ENCODE data around the gene TOM1L2.

Gene TOM1L2

DNA sequence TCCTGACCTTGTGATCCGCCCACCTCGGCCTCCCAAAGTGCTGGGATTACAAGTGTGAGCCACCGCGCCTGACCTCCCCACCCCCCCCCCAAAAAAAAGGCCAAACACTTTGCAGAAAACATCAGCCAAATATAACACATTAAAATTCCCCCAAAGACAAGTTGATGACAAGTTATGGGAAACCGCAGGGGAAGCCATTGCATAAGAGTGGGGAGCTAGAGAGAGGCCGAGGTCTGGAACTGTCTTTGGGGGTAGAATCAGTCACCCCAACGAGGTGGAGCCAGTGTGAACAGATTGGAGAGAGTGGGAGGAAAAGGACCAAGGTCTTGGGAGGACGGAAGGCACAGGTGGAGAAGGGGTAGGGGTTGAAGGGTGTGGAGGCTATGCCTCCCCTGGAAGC is 3.2 kb upstream of the TOM1L2 start:
- Mint-ChIP-seq H3K4me1 (ENCODE audit: low read depth in 2 of 2) (peaks cover 13 to 15% of the 10 kb centered on the region in 2 donors), H3K4me3 (no peak overlapping the region), H3K9me3 (no peaks in the 10 kb centered on the region), H3K27ac (no peak overlapping the region), H3K36me3 (ENCODE audit: insufficient read depth) (peaks cover 21% of the 10 kb centered on the region), H3K27me3 (no peaks in the 10 kb centered on the region)
- no peak for ATAC-seq (replicated peaks)
- no peak for DNase-seq

- Mint-ChIP-seq H3K9me3 (no peaks in the 10 kb centered on the region), H3K27me3 (no peaks in the 10 kb centered on the region), H3K36me3 (ENCODE audit: insufficient read depth) (peaks cover 25% of the 10 kb centered on the region), H3K27ac (peak overlapping the region; percentile 95 to 97), H3K4me3 (peak overlapping the region; percentile 87 to 89), H3K4me1 (ENCODE audit: low read depth in 2 of 2) (peaks cover 15 to 19% of the 10 kb centered on the region in 2 donors)
- DNase-seq = no peak
- no peak for ATAC-seq (replicated peaks)
Measured at GRCh38 chr17:17972952-17973254, 703 bp upstream of the TOM1L2 start.

DNA sequence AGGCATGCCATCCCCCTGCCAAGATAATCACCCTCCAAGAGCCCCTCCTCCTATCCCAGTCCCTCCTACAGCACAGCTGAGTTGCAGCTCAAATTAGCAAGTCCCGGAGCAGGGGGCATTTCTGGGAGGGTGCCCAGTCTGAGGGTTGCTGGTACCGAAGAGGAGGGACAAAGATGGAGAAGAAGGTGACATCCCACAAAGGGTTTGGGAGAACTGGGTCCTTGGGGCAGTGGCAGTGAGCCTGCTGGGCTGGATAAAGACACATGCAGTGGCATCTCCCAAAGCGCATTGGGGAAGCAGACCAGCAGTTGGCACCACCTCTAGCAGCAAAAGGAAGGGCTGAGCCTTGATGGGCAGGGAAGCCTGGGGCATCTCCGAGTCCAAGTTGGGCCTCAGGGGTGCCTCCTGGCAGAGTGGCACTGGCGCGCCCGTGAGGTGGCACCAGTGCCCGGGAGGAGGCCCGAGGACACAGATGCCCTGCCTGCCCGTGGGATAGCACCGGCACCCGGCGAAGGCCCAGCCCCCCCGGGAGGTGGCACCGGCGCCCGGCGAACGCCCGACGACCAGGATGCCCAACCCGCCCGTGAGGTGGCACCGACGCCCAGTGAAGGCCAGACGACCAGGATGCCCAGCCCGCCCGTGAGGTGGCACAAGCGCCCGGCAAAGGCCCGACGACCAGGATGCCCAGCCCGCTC is 622 bp downstream of the TOM1L2 start:
- H3K9me3 Mint-ChIP-seq = no peaks in the 10 kb centered on the region
- DNase-seq = no peak

DNA sequence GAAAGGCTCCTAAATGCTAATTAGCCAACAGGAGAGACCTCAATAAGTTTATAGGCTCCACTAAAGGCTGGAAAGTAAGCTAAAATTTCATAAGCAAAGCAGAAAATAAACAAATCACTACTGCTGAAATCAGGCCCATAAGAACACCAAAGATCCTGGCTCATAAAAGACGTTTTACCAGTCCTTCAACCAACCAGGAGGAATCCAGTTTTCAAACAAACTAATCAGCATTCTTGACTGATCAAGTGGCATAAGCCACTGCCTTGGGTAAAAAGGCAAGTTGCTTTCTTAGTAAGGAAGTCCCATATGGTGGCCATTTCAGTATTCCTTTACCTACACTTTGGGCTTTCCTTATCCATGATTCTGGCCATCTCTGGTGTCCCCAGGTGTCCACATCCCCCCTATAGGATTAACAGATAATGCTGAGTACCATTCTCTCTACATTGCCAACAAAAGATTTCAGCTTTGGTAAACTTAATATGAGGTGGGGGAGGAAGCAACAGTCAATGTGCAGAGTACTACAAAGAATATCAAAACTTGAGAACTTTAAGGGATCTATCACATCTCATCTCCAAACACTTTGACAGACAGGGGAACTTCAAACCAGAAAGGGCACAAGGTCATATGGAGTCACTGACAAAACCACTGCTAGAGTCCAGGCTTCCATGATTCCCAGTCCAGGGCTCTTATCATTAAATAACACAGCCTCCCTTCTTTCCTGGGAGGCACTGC is 1.3 kb downstream of the TOM1L2 start:
- DNase-seq = no peak
- H3K9me3 Mint-ChIP-seq = no peaks in the 10 kb centered on the region
- ATAC-seq (replicated peaks) = no peak
- H3K27me3 Mint-ChIP-seq = no peaks in the 10 kb centered on the region
- peaks cover 25% of the 10 kb centered on the region for H3K36me3 Mint-ChIP-seq (ENCODE audit: insufficient read depth)
- peaks cover 15 to 31% of the 10 kb centered on the region in 2 donors for H3K4me1 Mint-ChIP-seq (ENCODE audit: low read depth in 2 of 2)
- H3K4me3 Mint-ChIP-seq = peak overlapping the region; percentile 78 to 86
- H3K27ac Mint-ChIP-seq = peak overlapping the region; percentile 80 to 93

More for the DNA sequence above, 622 bp downstream of the TOM1L2 start:
- H3K36me3 Mint-ChIP-seq (ENCODE audit: insufficient read depth) = peaks cover 25% of the 10 kb centered on the region
- ATAC-seq (replicated peaks) = no peak
- peak overlapping the region; percentile 95 to 97 for H3K27ac Mint-ChIP-seq
- peak overlapping the region; percentile 78 to 89 for H3K4me3 Mint-ChIP-seq
- no peaks in the 10 kb centered on the region for H3K27me3 Mint-ChIP-seq
- H3K4me1 Mint-ChIP-seq (ENCODE audit: low read depth in 2 of 2) = peaks cover 15 to 26% of the 10 kb centered on the region in 2 donors

- H3K4me3 Mint-ChIP-seq = no peak overlapping the region
- H3K9me3 Mint-ChIP-seq = no peaks in the 10 kb centered on the region
- H3K4me1 Mint-ChIP-seq (ENCODE audit: low read depth in 2 of 2) = peaks cover 16 to 40% of the 10 kb centered on the region in 2 donors
- no peaks in the 10 kb centered on the region for H3K27me3 Mint-ChIP-seq
- H3K27ac Mint-ChIP-seq = no peak overlapping the region
- no peak for DNase-seq
- peaks cover 9% of the 10 kb centered on the region for H3K36me3 Mint-ChIP-seq (ENCODE audit: insufficient read depth)
- ATAC-seq (replicated peaks) = no peak
Measured at GRCh38 chr17:17966399-17966798, 5.8 kb downstream of the TOM1L2 start.

- no peaks in the 10 kb centered on the region for H3K9me3 Mint-ChIP-seq
- peaks cover 17 to 38% of the 10 kb centered on the region in 2 donors for H3K4me1 Mint-ChIP-seq (ENCODE audit: low read depth in 2 of 2)
- DNase-seq (no peak), ATAC-seq (replicated peaks) (no peak)
- no peaks in the 10 kb centered on the region for H3K27me3 Mint-ChIP-seq
- no peak overlapping the region for H3K4me3 Mint-ChIP-seq
- peak overlapping the region in 1 of 2 donors; percentile 34 for H3K27ac Mint-ChIP-seq
- peaks cover 3% of the 10 kb centered on the region for H3K36me3 Mint-ChIP-seq (ENCODE audit: insufficient read depth)
Measured at GRCh38 chr17:17965152-17965721, 7.0 kb downstream of the TOM1L2 start.

- ATAC-seq (replicated peaks) (no peak), DNase-seq (no peak)
- H3K4me1 Mint-ChIP-seq (ENCODE audit: low read depth in 2 of 2) = peaks cover 21 to 42% of the 10 kb centered on the region in 2 donors
- H3K9me3 Mint-ChIP-seq = no peaks in the 10 kb centered on the region
- no peak overlapping the region for H3K27ac Mint-ChIP-seq
- H3K27me3 Mint-ChIP-seq = no peaks in the 10 kb centered on the region
- peaks cover 3% of the 10 kb centered on the region for H3K36me3 Mint-ChIP-seq (ENCODE audit: insufficient read depth)
- H3K4me3 Mint-ChIP-seq = no peak overlapping the region
Measured at GRCh38 chr17:17964710-17965109, 7.5 kb downstream of the TOM1L2 start.

DNA sequence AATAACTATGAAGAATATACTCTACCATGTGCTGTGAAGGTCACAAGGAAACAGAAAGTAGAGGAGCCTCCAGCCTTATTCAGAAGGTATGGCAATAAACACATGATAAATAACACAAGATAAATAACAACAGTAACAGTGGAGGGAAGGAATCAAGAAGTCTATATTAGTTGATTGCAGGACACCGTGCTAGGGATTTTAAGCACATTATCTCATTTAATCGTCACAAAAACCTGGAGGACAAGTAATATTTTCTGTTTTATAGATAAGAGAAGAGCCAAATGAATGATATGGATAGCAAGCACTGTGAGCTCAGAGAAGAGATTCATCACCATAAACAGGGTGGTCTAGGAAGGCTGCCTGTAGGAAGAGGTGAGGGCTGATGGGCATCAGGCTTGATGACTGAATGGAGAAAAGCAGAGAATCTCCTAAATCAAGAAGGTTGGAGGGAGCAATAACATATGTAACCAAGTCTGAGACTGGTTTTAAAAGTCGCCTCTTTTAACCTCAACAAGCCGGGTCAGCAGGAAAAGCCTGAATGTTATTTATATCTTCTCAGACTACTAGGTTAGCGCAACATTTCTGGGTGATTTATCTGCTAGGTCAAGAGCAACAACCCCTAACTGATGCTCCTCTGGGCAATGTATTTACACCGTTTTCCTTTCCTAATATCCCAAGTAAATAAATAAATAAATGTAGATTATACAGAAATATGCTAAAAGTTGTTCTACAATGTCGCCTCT is 8.3 kb downstream of the TOM1L2 start:
- DNase-seq = no peak
- Mint-ChIP-seq H3K36me3 (ENCODE audit: insufficient read depth) (peaks cover 7% of the 10 kb centered on the region), H3K9me3 (no peaks in the 10 kb centered on the region), H3K27ac (no peak overlapping the region), H3K4me1 (ENCODE audit: low read depth in 2 of 2) (peaks cover 30 to 51% of the 10 kb centered on the region in 2 donors), H3K27me3 (no peaks in the 10 kb centered on the region), H3K4me3 (no peak overlapping the region)
- ATAC-seq (replicated peaks) = no peak

- DNase-seq = no peak
- no peaks in the 10 kb centered on the region for H3K27me3 Mint-ChIP-seq
- peaks cover 37 to 59% of the 10 kb centered on the region in 2 donors for H3K4me1 Mint-ChIP-seq (ENCODE audit: low read depth in 2 of 2)
- no peak overlapping the region for H3K27ac Mint-ChIP-seq
- peaks cover 5% of the 10 kb centered on the region for H3K36me3 Mint-ChIP-seq (ENCODE audit: insufficient read depth)
- H3K4me3 Mint-ChIP-seq = no peak overlapping the region
- no peak for ATAC-seq (replicated peaks)
- no peaks in the 10 kb centered on the region for H3K9me3 Mint-ChIP-seq
Measured at GRCh38 chr17:17963066-17963465, 9.1 kb downstream of the TOM1L2 start.

GRCh38 chr17:17960500-17961030 is 11.6 kb downstream of the TOM1L2 start:
- ATAC-seq (replicated peaks) (no peak), DNase-seq (no peak)
- no peaks in the 10 kb centered on the region for H3K27me3 Mint-ChIP-seq
- peak overlapping the region; percentile 78 to 80 for H3K4me3 Mint-ChIP-seq
- peaks cover 44 to 55% of the 10 kb centered on the region in 2 donors for H3K4me1 Mint-ChIP-seq (ENCODE audit: low read depth in 2 of 2)
- H3K36me3 Mint-ChIP-seq (ENCODE audit: insufficient read depth) = peaks cover 4% of the 10 kb centered on the region
- H3K9me3 Mint-ChIP-seq = no peaks in the 10 kb centered on the region
- H3K27ac Mint-ChIP-seq = peak overlapping the region; percentile 96 to 97

GRCh38 chr17:17959520-17960361 is 12.5 kb downstream of the TOM1L2 start:
- Mint-ChIP-seq H3K9me3 (no peaks in the 10 kb centered on the region), H3K4me1 (ENCODE audit: low read depth in 2 of 2) (peaks cover 42 to 48% of the 10 kb centered on the region in 2 donors), H3K27ac (peak overlapping the region; percentile 96 to 97), H3K4me3 (peak overlapping the region; percentile 78 to 80), H3K36me3 (ENCODE audit: insufficient read depth) (peaks cover 8% of the 10 kb centered on the region), H3K27me3 (no peaks in the 10 kb centered on the region)
- DNase-seq (no peak), ATAC-seq (replicated peaks) (peak; percentile 40)

DNA sequence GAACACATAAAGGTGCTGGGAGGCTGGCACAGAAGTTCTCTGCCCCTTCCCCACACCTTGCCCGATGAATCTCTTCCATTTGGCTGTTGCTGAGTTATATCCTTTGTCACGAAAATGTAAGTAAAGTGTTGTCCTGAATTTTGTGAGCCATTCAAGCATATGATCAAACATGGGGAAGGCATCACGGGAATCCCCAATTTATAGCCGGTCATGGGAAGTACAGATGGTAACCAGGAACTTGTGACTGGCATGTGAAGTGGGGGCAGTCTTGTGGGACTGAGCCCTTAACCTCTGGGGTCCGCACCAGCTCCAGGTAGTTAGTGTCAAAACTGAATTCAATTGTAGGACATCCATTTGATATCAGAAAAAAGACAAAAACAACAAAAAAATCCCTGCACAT is 13.2 kb downstream of the TOM1L2 start:
- Mint-ChIP-seq H3K27me3 (no peaks in the 10 kb centered on the region), H3K36me3 (ENCODE audit: insufficient read depth) (peaks cover 9% of the 10 kb centered on the region), H3K27ac (peak overlapping the region; percentile 96 to 97), H3K4me1 (ENCODE audit: low read depth in 2 of 2) (peaks cover 43 to 48% of the 10 kb centered on the region in 2 donors), H3K9me3 (no peaks in the 10 kb centered on the region), H3K4me3 (peak overlapping the region; percentile 78 to 80)
- DNase-seq = no peak
- no peak for ATAC-seq (replicated peaks)
